HUES64 (cell line): ENCODE data around the gene GBF1.

Experiments used
- H3K27ac ChIP-seq: 2 replicates; pipeline ENCODE4 v1.7.0; 2013; ENCODE audit warnings: low read depth, low read length, inconsistent platforms
- H3K27me3 ChIP-seq: 2 replicates; pipeline ENCODE4 v1.6.1; 2013; ENCODE audit warnings: mild to moderate bottlenecking, low read length; ENCODE audit not compliant: insufficient read depth
- H3K36me3 ChIP-seq: 2 replicates; pipeline ENCODE4 v1.6.1; 2013; ENCODE audit warnings: mild to moderate bottlenecking, low read length; ENCODE audit not compliant: insufficient read depth
- H3K4me1 ChIP-seq: 2 replicates; pipeline ENCODE4 v1.6.1; 2013; ENCODE audit warnings: mild to moderate bottlenecking, low read length, moderate library complexity; ENCODE audit not compliant: insufficient read depth
- H3K4me3 ChIP-seq: 2 replicates; pipeline ENCODE4 v1.5.1; 2013; ENCODE audit warnings: mild to moderate bottlenecking, low read length, moderate library complexity
- H3K9ac ChIP-seq: 2 replicates; pipeline ENCODE4 v1.6.1; 2013; ENCODE audit warnings: mild to moderate bottlenecking, low read depth, low read length
- H3K9me3 ChIP-seq: 2 replicates; pipeline ENCODE4 v1.6.1; 2013; ENCODE audit warnings: low read depth, low read length; ENCODE audit not compliant: insufficient read depth
- WGBS: fragments of 150-250, 120-280 bp; methylation state at CpG from one replicate; pipeline ENCODE4 v1.1.7; 2013; ENCODE audit warnings: missing lambda C conversion rate; 5-methylcytosine and 5-hydroxymethylcytosine counted together

Gene GBF1

GRCh38 chr10:102396317-102396650 is 151.0 kb downstream of the GBF1 start:
- Histone ChIP-seq H3K4me3 (peak overlapping the region; percentile 74), H3K36me3 (peaks cover 7% of the 10 kb centered on the region), H3K9ac (peak overlapping the region; percentile 65; the same call in 1 of the 2 replicates), H3K27ac (no peak overlapping the region), H3K4me1 (peaks cover 17% of the 10 kb centered on the region; the same call in 1 of the 2 replicates), H3K27me3 (peaks cover 38% of the 10 kb centered on the region), H3K9me3 (no peaks in the 10 kb centered on the region)
- WGBS = 61% methylated on average over 4 of the region's 4 CpGs

- peaks cover 11% of the 10 kb centered on the region for H3K36me3 ChIP-seq
- peaks cover 17% of the 10 kb centered on the region; the same call in 1 of the 2 replicates for H3K4me1 ChIP-seq
- H3K4me3 ChIP-seq = peak overlapping the region; percentile 74; the same call in 1 of the 2 replicates
- no peak overlapping the region for H3K9ac ChIP-seq
- 93% methylated on average over 12 of the region's 12 CpGs for WGBS
- no peaks in the 10 kb centered on the region for H3K9me3 ChIP-seq
- no peak overlapping the region for H3K27ac ChIP-seq
- peaks cover 38% of the 10 kb centered on the region for H3K27me3 ChIP-seq
Measured at GRCh38 chr10:102396730-102397151, 151.4 kb downstream of the GBF1 start.

- Histone ChIP-seq H3K27ac (no peak overlapping the region), H3K4me3 (no peak overlapping the region), H3K36me3 (peaks cover 14% of the 10 kb centered on the region), H3K9me3 (no peaks in the 10 kb centered on the region), H3K27me3 (peaks cover 32% of the 10 kb centered on the region), H3K9ac (no peak overlapping the region), H3K4me1 (peaks cover 12% of the 10 kb centered on the region; the same call in 1 of the 2 replicates)
- 94% methylated on average over 14 of the region's 14 CpGs for WGBS
Measured at GRCh38 chr10:102397222-102398171, 152.2 kb downstream of the GBF1 start.

GRCh38 chr10:102398172-102399020 is 153.1 kb downstream of the GBF1 start:
- Histone ChIP-seq H3K4me3 (peak overlapping the region; percentile 55; the same call in 1 of the 2 replicates), H3K4me1 (peaks cover 10% of the 10 kb centered on the region; the same call in 1 of the 2 replicates), H3K36me3 (peaks cover 16% of the 10 kb centered on the region), H3K27me3 (peaks cover 23% of the 10 kb centered on the region), H3K27ac (no peak overlapping the region), H3K9ac (no peak overlapping the region), H3K9me3 (no peaks in the 10 kb centered on the region)
- 93% methylated on average over 21 of the region's 21 CpGs for WGBS

- H3K4me3 ChIP-seq = peak overlapping the region; percentile 55
- peak overlapping the region; percentile 7; the same call in 1 of the 2 replicates for H3K27ac ChIP-seq
- H3K9me3 ChIP-seq = no peaks in the 10 kb centered on the region
- H3K27me3 ChIP-seq = peaks cover 16% of the 10 kb centered on the region
- H3K36me3 ChIP-seq = peaks cover 16% of the 10 kb centered on the region
- H3K9ac ChIP-seq = peak overlapping the region; percentile 36; the same call in 1 of the 2 replicates
- peaks cover 10% of the 10 kb centered on the region; the same call in 1 of the 2 replicates for H3K4me1 ChIP-seq
- WGBS = 8% methylated on average over 72 of the region's 72 CpGs
Measured at GRCh38 chr10:102399217-102400021, 154.1 kb downstream of the GBF1 start.

GRCh38 chr10:102400076-102400475 is 154.7 kb downstream of the GBF1 start:
- Histone ChIP-seq H3K36me3 (peaks cover 16% of the 10 kb centered on the region), H3K27ac (no peak overlapping the region), H3K9ac (no peak overlapping the region), H3K4me1 (peaks cover 10% of the 10 kb centered on the region; the same call in 1 of the 2 replicates), H3K27me3 (peaks cover 10% of the 10 kb centered on the region), H3K9me3 (no peaks in the 10 kb centered on the region), H3K4me3 (peak overlapping the region; percentile 55; the same call in 1 of the 2 replicates)
- 94% methylated on average over 17 of the region's 17 CpGs for WGBS

GRCh38 chr10:102400598-102401341 is 155.4 kb downstream of the GBF1 start:
- H3K9me3 ChIP-seq = no peaks in the 10 kb centered on the region
- 91% methylated on average over 22 of the region's 22 CpGs for WGBS
- no peak overlapping the region for H3K27ac ChIP-seq
- no peak overlapping the region for H3K9ac ChIP-seq
- peaks cover 10% of the 10 kb centered on the region; the same call in 1 of the 2 replicates for H3K4me1 ChIP-seq
- H3K36me3 ChIP-seq = peaks cover 16% of the 10 kb centered on the region
- H3K4me3 ChIP-seq = no peak overlapping the region
- peaks cover 7% of the 10 kb centered on the region; the same call in 1 of the 2 replicates for H3K27me3 ChIP-seq

GRCh38 chr10:102401342-102401654 is 156.0 kb downstream of the GBF1 start:
- Histone ChIP-seq H3K9me3 (no peaks in the 10 kb centered on the region), H3K9ac (no peak overlapping the region), H3K4me1 (peaks cover 6% of the 10 kb centered on the region; the same call in 1 of the 2 replicates), H3K36me3 (peaks cover 16% of the 10 kb centered on the region), H3K4me3 (no peak overlapping the region), H3K27me3 (peaks cover 9% of the 10 kb centered on the region), H3K27ac (no peak overlapping the region)
- WGBS = 88% methylated on average over 8 of the region's 8 CpGs

GRCh38 chr10:102401735-102402511 is 156.6 kb downstream of the GBF1 start:
- H3K9ac ChIP-seq = no peak overlapping the region
- no peak overlapping the region for H3K27ac ChIP-seq
- H3K27me3 ChIP-seq = peaks cover 9% of the 10 kb centered on the region
- H3K4me3 ChIP-seq = no peak overlapping the region
- peaks cover 16% of the 10 kb centered on the region for H3K36me3 ChIP-seq
- WGBS = 79% methylated on average over 18 of the region's 18 CpGs
- peaks cover 3% of the 10 kb centered on the region; the same call in 1 of the 2 replicates for H3K4me1 ChIP-seq
- H3K9me3 ChIP-seq = no peaks in the 10 kb centered on the region
